Measurements from ENCODE around the gene SAMD14.
A peak's percentile ranks its signal among the peaks of the same experiment; 100 is the strongest.

SAMD14 gene

GRCh38 chr17:50129728-50130558 lies at the start of gene SAMD14:
Gene SAMD14, minus strand, starts transcription at chr17:50130160. Its CDS starts 5,201 bp downstream, at chr17:50124959.
- DNase-seq: peak; percentile 45 to 68

- DNase-seq: peak; percentile 53 to 63
These were observed 48.2 kb upstream of the SAMD14 start for GRCh38 chr17:50177983-50178834.

GRCh38 chr17:50177476-50177875 lies 47.5 kb upstream of the SAMD14 start:
- DNase-seq: no peak

GRCh38 chr17:50176559-50177357 lies 46.8 kb upstream of the SAMD14 start:
- no peak for DNase-seq

GRCh38 chr17:50175035-50175807 lies 45.3 kb upstream of the SAMD14 start:
- no peak for DNase-seq

- no peak for DNase-seq
These were observed 44.5 kb upstream of the SAMD14 start for GRCh38 chr17:50174444-50174843.

- no peak for DNase-seq
These were observed 43.5 kb upstream of the SAMD14 start for GRCh38 chr17:50173335-50173941.

- DNase-seq: no peak
These were observed 43.0 kb upstream of the SAMD14 start for GRCh38 chr17:50172936-50173334.

- no peak for DNase-seq
These were observed 42.2 kb upstream of the SAMD14 start for GRCh38 chr17:50172130-50172529.

- no peak for DNase-seq
These were observed 41.6 kb upstream of the SAMD14 start for GRCh38 chr17:50171371-50172071.

- DNase-seq: no peak
These were observed 40.9 kb upstream of the SAMD14 start for GRCh38 chr17:50170662-50171370.

- DNase-seq: no peak
These were observed 40.0 kb upstream of the SAMD14 start for GRCh38 chr17:50169881-50170459.

- peak; percentile 74 to 83 for DNase-seq
These were observed 39.3 kb upstream of the SAMD14 start for GRCh38 chr17:50169121-50169764.

- DNase-seq: no peak
These were observed 38.4 kb upstream of the SAMD14 start for GRCh38 chr17:50168319-50168718.

- no peak for DNase-seq
These were observed 37.4 kb upstream of the SAMD14 start for GRCh38 chr17:50167371-50167770.

- DNase-seq: no peak
These were observed 36.7 kb upstream of the SAMD14 start for GRCh38 chr17:50166518-50167181.

- DNase-seq: no peak
These were observed 36.0 kb upstream of the SAMD14 start, which contains the start of gene SGCA for GRCh38 chr17:50165867-50166517. Gene SGCA, plus strand, starts transcription at chr17:50166005. Its CDS starts 36 bp downstream, at chr17:50166041.

- DNase-seq: no peak
These were observed 35.5 kb upstream of the SAMD14 start for GRCh38 chr17:50165466-50165865.

Data from CD4-positive, alpha-beta T cell treated with Interferon alpha-2 for 1 hour (primary cell).